PC-3 (cell line): ENCODE measurements around the gene RABL6.

Source experiments
- EZH2 ChIP-seq: fragments of 300-600 bp; sonication (generic); IDR thresholded peaks from one replicate; pipeline ENCODE4 v1.6.1; 2017; ENCODE audit warnings: antibody characterized with exemption, mild to moderate bottlenecking, low read length; ENCODE audit not compliant: unreplicated experiment
- EZH2phosphoT487 ChIP-seq: fragments of 300-600 bp; sonication (generic); IDR thresholded peaks from 2 replicates; pipeline ENCODE4 v1.6.1; 2018; ENCODE audit warnings: mild to moderate bottlenecking, antibody characterized with exemption, low read length, borderline replicate concordance
- TF ChIP-seq, protein P1 (sequence below): fragments of 300-600 bp; sonication (generic); conservative IDR thresholded peaks from 2 replicates; pipeline ENCODE4 v1.5.1; 2017; ENCODE audit warnings: antibody characterized with exemption, low read depth, mild to moderate bottlenecking, low read length

DNA sequence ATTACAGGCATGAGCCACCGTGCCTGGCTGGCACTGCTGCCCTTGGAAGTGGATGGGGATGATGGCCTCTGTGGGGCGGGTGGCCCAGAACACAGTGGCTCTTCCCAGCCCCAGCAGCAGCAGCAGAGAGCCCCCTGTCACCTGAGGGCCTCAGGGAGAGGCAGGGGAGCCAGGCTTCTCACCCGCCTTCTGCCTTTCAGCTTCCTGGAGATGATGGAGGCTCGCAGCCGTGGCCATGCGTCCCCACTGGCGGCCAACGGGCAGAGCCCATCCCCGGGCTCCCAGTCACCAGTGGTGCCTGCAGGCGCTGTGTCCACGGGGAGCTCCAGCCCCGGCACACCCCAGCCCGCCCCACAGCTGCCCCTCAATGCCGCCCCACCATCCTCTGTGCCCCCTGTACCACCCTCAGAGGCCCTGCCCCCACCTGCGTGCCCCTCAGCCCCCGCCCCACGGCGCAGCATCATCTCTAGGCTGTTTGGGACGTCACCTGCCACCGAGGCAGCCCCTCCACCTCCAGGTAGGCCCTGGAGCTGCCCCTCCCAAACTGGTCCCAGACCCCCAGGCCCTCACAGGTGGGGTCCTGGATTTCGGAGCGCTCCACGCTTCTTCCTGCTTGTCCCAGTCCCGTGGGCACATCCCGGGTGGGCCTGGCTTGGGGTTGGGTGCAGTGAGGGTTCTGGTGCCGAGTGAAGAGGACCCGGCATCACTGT is 29.6 kb downstream of the RABL6 start:
- no peak for TF ChIP-seq EZH2
- TF ChIP-seq, protein P1, sequence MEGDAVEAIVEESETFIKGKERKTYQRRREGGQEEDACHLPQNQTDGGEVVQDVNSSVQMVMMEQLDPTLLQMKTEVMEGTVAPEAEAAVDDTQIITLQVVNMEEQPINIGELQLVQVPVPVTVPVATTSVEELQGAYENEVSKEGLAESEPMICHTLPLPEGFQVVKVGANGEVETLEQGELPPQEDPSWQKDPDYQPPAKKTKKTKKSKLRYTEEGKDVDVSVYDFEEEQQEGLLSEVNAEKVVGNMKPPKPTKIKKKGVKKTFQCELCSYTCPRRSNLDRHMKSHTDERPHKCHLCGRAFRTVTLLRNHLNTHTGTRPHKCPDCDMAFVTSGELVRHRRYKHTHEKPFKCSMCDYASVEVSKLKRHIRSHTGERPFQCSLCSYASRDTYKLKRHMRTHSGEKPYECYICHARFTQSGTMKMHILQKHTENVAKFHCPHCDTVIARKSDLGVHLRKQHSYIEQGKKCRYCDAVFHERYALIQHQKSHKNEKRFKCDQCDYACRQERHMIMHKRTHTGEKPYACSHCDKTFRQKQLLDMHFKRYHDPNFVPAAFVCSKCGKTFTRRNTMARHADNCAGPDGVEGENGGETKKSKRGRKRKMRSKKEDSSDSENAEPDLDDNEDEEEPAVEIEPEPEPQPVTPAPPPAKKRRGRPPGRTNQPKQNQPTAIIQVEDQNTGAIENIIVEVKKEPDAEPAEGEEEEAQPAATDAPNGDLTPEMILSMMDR: no peak
- no peak for TF ChIP-seq EZH2phosphoT487
